A673 (cell line): Measurements from ENCODE around the gene RBFOX1. TPM values are rescaled to one million over a fixed set of nuclear protein-coding genes. Genes with fewer than 3 reads are reported as not detected.

Experiments used
- BruUV-seq: library from RNA; stranded (reverse); fragments of 400-500 nt; replicated peaks from 2 replicates; lab custom pipeline; 2021; lab: Mats Ljungman, UMichigan
- CTCF ChIA-PET: fragments of 300-600 bp; sonication (Branson Sonifier 250); formaldehyde crosslinking; loops from one replicate; lab custom pipeline; 2022; ENCODE audit warnings: antibody characterized with exemption; lab: Charles Lee
- POLR2A ChIA-PET: fragments of 300-600 bp; sonication (Branson Sonifier 250); formaldehyde crosslinking; loops from one replicate; lab custom pipeline; 2022; ENCODE audit warnings: antibody characterized with exemption; ENCODE audit not compliant: low non-redundant PET; lab: Charles Lee
- DNase-seq: peaks from one replicate; pipeline ENCODE4 v3.0.0-alpha.2; 2015; ENCODE audit warnings: low spot score
- H3K27ac ChIP-seq: fragments of 200-600 bp; sonication (generic); 2 replicates; pipeline ENCODE4 v1.5.1; 2016; ENCODE audit warnings: mixed run types, low read depth, mild to moderate bottlenecking, mixed read lengths, antibody characterized with exemption, low read length; ENCODE audit not compliant: poor library complexity, severe bottlenecking
- H3K27me3 ChIP-seq: fragments of 200-600 bp; sonication (generic); replicated peaks from 2 replicates; pipeline ENCODE4 v1.6.1; 2017; ENCODE audit warnings: mixed run types, low read depth, mild to moderate bottlenecking, mixed read lengths, antibody characterized with exemption, low read length; ENCODE audit not compliant: insufficient read depth, poor library complexity
- H3K36me3 ChIP-seq: fragments of 200-600 bp; sonication (generic); 2 replicates; pipeline ENCODE4 v1.6.1; 2016; ENCODE audit warnings: mixed run types, mild to moderate bottlenecking, mixed read lengths, antibody characterized with exemption, low read length; ENCODE audit not compliant: insufficient read depth, poor library complexity, severe bottlenecking
- H3K4me1 ChIP-seq: fragments of 200-600 bp; sonication (generic); 2 replicates; pipeline ENCODE4 v1.6.1; 2017; ENCODE audit warnings: mixed run types, mild to moderate bottlenecking, mixed read lengths, antibody characterized with exemption, low read length; ENCODE audit not compliant: insufficient read depth, poor library complexity, severe bottlenecking
- H3K4me3 ChIP-seq: fragments of 200-600 bp; sonication (generic); 2 replicates; pipeline ENCODE4 v1.5.1; 2016; ENCODE audit warnings: low read depth, mixed run types, mild to moderate bottlenecking, mixed read lengths, low read length; ENCODE audit not compliant: poor library complexity, severe bottlenecking
- H3K9me3 ChIP-seq: fragments of 200-600 bp; sonication (generic); 2 replicates; pipeline ENCODE4 v1.6.1; 2016; ENCODE audit warnings: mixed run types, low read depth, mild to moderate bottlenecking, mixed read lengths, antibody characterized with exemption, low read length; ENCODE audit not compliant: poor library complexity, severe bottlenecking
- EZH2 ChIP-seq: fragments of 200-600 bp; sonication (generic); IDR thresholded peaks from 2 replicates; pipeline ENCODE4 v1.6.1; 2017; ENCODE audit warnings: borderline replicate concordance, low read depth, mild to moderate bottlenecking, mixed read lengths, antibody characterized with exemption, low read length; ENCODE audit not compliant: poor library complexity, severe bottlenecking
- intact Hi-C: fragments of 100-400 bp; cut with micrococcal nuclease; formaldehyde crosslinking; loops from one replicate; pipeline ENCODE4 v1.10.0; 2022; ENCODE audit not compliant: unreplicated experiment
- total RNA-seq: library from RNA; stranded (reverse); gene quantifications from 2 replicates; pipeline ENCODE4 v1.2.3, GENCODE V29; 2021
- TF ChIP-seq, protein P1 (sequence below): fragments of 300-800, 200-600 bp; sonication (generic); conservative IDR thresholded peaks from 2 replicates; pipeline ENCODE4 v1.5.1; 2017; ENCODE audit warnings: low read depth, mild to moderate bottlenecking, antibody characterized with exemption, low read length, moderate library complexity, mixed read lengths

Gene RBFOX1
- total RNA-seq, 1 experiment from 2014 or later, result 1.8 TPM

- ChIA-PET CTCF (no interaction called here), POLR2A (no interaction called here)
- no peaks in the 10 kb centered on the region for H3K36me3 ChIP-seq
- TF ChIP-seq EZH2, result no peak
- TF ChIP-seq, protein P1, sequence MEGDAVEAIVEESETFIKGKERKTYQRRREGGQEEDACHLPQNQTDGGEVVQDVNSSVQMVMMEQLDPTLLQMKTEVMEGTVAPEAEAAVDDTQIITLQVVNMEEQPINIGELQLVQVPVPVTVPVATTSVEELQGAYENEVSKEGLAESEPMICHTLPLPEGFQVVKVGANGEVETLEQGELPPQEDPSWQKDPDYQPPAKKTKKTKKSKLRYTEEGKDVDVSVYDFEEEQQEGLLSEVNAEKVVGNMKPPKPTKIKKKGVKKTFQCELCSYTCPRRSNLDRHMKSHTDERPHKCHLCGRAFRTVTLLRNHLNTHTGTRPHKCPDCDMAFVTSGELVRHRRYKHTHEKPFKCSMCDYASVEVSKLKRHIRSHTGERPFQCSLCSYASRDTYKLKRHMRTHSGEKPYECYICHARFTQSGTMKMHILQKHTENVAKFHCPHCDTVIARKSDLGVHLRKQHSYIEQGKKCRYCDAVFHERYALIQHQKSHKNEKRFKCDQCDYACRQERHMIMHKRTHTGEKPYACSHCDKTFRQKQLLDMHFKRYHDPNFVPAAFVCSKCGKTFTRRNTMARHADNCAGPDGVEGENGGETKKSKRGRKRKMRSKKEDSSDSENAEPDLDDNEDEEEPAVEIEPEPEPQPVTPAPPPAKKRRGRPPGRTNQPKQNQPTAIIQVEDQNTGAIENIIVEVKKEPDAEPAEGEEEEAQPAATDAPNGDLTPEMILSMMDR, result no peak
- no peak overlapping the region for H3K27ac ChIP-seq
- no peaks in the 10 kb centered on the region for H3K9me3 ChIP-seq
- intact Hi-C loops, result no loop called here
- H3K27me3 ChIP-seq, result no peaks in the 10 kb centered on the region
- H3K4me3 ChIP-seq, result no peak overlapping the region
- DNase-seq, result no peak
- H3K4me1 ChIP-seq, result no peaks in the 10 kb centered on the region
- no TSS peak for BruUV-seq
Measured at GRCh38 chr16:7380911-7381310, 48.3 kb downstream of the RBFOX1 start.

DNA sequence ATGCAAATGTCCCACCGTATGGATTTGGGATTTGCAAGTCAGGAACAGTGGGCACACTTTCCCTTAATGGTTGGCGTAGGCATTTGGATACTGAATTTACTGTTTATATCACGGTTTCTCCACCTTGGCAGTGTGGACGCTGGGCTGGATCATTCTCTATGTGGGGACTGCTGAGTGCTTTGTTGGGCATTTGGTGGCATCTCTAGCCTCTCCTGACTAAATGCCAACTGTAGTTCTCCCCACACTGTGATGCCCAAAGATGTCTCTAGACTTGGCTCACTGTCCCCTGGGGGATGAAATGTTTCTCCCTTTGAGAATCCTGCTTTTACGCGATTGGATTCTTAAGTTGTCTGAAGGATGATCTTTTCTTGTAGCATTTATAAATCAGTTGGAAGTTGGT lies 49.0 kb downstream of the RBFOX1 start:
- Histone ChIP-seq H3K27me3 (no peaks in the 10 kb centered on the region), H3K27ac (no peak overlapping the region), H3K4me1 (no peaks in the 10 kb centered on the region), H3K9me3 (no peaks in the 10 kb centered on the region), H3K4me3 (no peak overlapping the region), H3K36me3 (no peaks in the 10 kb centered on the region)
- ChIA-PET CTCF (no interaction called here), POLR2A (no interaction called here)
- intact Hi-C loops, result no loop called here
- no TSS peak for BruUV-seq
- DNase-seq, result no peak
- TF ChIP-seq, protein P1, result no peak
- TF ChIP-seq EZH2, result no peak

DNA sequence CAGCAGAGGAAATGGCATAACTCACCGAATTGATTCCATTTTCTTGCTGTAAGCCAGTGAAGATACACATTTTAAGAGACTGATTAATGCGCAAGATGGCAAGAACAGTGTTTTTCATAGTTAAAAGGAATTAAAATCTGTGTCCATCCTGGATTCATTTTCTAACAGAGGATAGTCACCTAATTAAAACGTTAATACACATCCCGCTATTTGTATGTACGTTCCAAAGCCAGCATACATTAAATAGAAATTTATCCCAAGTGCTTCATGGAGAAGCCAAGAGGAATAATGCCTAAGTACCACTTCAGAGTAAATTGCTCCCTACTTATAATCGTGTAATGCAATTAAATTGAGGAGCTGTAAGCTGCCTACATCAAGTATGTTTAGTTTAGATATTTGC lies 49.9 kb downstream of the RBFOX1 start:
- Histone ChIP-seq H3K4me1 (no peaks in the 10 kb centered on the region), H3K36me3 (no peaks in the 10 kb centered on the region), H3K27me3 (no peaks in the 10 kb centered on the region), H3K9me3 (no peaks in the 10 kb centered on the region), H3K4me3 (no peak overlapping the region), H3K27ac (no peak overlapping the region)
- ChIA-PET POLR2A (no interaction called here), CTCF (no interaction called here)
- no TSS peak for BruUV-seq
- intact Hi-C loops, result no loop called here
- TF ChIP-seq EZH2, result no peak
- TF ChIP-seq, protein P1, result no peak
- DNase-seq, result no peak
